Brain microvascular endothelial cell (primary cell): ENCODE data around the gene SCAPER.
"Not testable (repeated sequence)": the region's sequence is repeated elsewhere in the genome, so short reads cannot be mapped to it uniquely, and the experiment has no call there.

Experiments used
- DNase-seq: peaks from one replicate; pipeline ENCODE4 v3.0.0-alpha.2; 2020
- H3K27ac ChIP-seq: fragments of 250-450 bp; sonication (Bioruptor Pico); 2 replicates; pipeline ENCODE4 v1.5.1; 2020; ENCODE audit warnings: mild to moderate bottlenecking, moderate library complexity
- H3K27me3 ChIP-seq: fragments of 250-450 bp; sonication (Bioruptor Pico); replicated peaks from 2 replicates; pipeline ENCODE4 v1.5.1; 2020; ENCODE audit warnings: mild to moderate bottlenecking
- H3K36me3 ChIP-seq: fragments of 250-450 bp; sonication (Bioruptor Pico); replicated peaks from 2 replicates; pipeline ENCODE4 v1.5.1; 2020; ENCODE audit warnings: mild to moderate bottlenecking
- H3K4me3 ChIP-seq: 2 replicates; pipeline ENCODE4 v1.5.1; 2011; ENCODE audit warnings: low read depth, mild to moderate bottlenecking, control low read depth, low read length, moderate library complexity
- CTCF ChIP-seq: IDR thresholded peaks from 2 replicates; pipeline ENCODE4 v1.5.1; 2011; ENCODE audit warnings: low read depth, mild to moderate bottlenecking, moderate library complexity, low read length, control low read depth, inconsistent platforms; ENCODE audit errors: missing control alignments
- in situ Hi-C: cut with HindIII; loops from 2 replicates; pipeline ENCODE4 v1.10.0; 2017; ENCODE audit warnings: low sequenced_read_pairs, low pct_ligation_motif_present

SCAPER gene

GRCh38 chr15:76885212-76885611, 19.9 kb downstream of the SCAPER start:
- no peak overlapping the region for H3K27ac ChIP-seq
- in situ Hi-C loops: no loop called here
- no peaks in the 10 kb centered on the region for H3K27me3 ChIP-seq
- H3K4me3 ChIP-seq: no peak overlapping the region
- DNase-seq: no peak
- no peaks in the 10 kb centered on the region for H3K36me3 ChIP-seq
- TF ChIP-seq CTCF: no peak

- Histone ChIP-seq H3K27ac (no peak overlapping the region), H3K27me3 (no peaks in the 10 kb centered on the region), H3K36me3 (no peaks in the 10 kb centered on the region), H3K4me3 (no peak overlapping the region)
- in situ Hi-C loops: no loop called here
- no peak for DNase-seq
- no peak for TF ChIP-seq CTCF
Observed at GRCh38 chr15:76875911-76876310, 29.2 kb downstream of the SCAPER start.

- H3K27me3 ChIP-seq, in situ Hi-C loops, DNase-seq, H3K36me3 ChIP-seq, H3K27ac ChIP-seq, H3K4me3 ChIP-seq: not testable (repeated sequence)
Observed at GRCh38 chr15:76873066-76873465, 32.1 kb downstream of the SCAPER start.

GRCh38 chr15:76871930-76872329, 33.2 kb downstream of the SCAPER start:
- Histone ChIP-seq H3K27ac (no peak overlapping the region), H3K4me3 (no peak overlapping the region), H3K27me3 (no peaks in the 10 kb centered on the region), H3K36me3 (no peaks in the 10 kb centered on the region)
- in situ Hi-C loops: no loop called here
- no peak for DNase-seq
- TF ChIP-seq CTCF: no peak

GRCh38 chr15:76868740-76869139, 36.4 kb downstream of the SCAPER start:
- DNase-seq: no peak
- H3K36me3 ChIP-seq: no peaks in the 10 kb centered on the region
- in situ Hi-C loops: no loop called here
- TF ChIP-seq CTCF: no peak
- no peak overlapping the region for H3K27ac ChIP-seq
- no peak overlapping the region for H3K4me3 ChIP-seq
- H3K27me3 ChIP-seq: no peaks in the 10 kb centered on the region

GRCh38 chr15:76866716-76867321, 38.3 kb downstream of the SCAPER start:
- DNase-seq: peak; percentile 17
- Histone ChIP-seq H3K4me3 (no peak overlapping the region), H3K27ac (no peak overlapping the region), H3K36me3 (no peaks in the 10 kb centered on the region), H3K27me3 (no peaks in the 10 kb centered on the region)
- in situ Hi-C loops: no loop called here
- peak; percentile 52 for TF ChIP-seq CTCF
